Liver (tissue), 3 donors: ENCODE data around the gene KCNQ4.

ENCODE experiments used
- EGR1 ChIP-seq, 2 donors: IDR thresholded peaks; 2 replicates each; pipeline ENCODE4 v1.6.1; 2016 to 2018; ENCODE audit warnings: antibody characterized with exemption in 2 of 2, low read depth in 2 of 2
- FOXA1 ChIP-seq: IDR thresholded peaks from 2 replicates; pipeline ENCODE4 v1.6.1; 2016; ENCODE audit warnings: antibody characterized with exemption
- GABPA ChIP-seq, 2 donors: IDR thresholded peaks in 1 of 2; conservative IDR thresholded peaks in 1 of 2; 2 replicates each; pipeline ENCODE4 v1.6.1; 2016; ENCODE audit warnings: antibody characterized with exemption in 2 of 2, mild to moderate bottlenecking in 1 of 2, moderate library complexity in 1 of 2
- HNF4G ChIP-seq: IDR thresholded peaks from 2 replicates; pipeline ENCODE4 v1.6.1; 2016; ENCODE audit warnings: antibody characterized with exemption
- NR2F2 ChIP-seq: IDR thresholded peaks from 2 replicates; pipeline ENCODE4 v1.6.1; 2016; ENCODE audit warnings: antibody characterized with exemption
- RAD21 ChIP-seq, 2 donors: IDR thresholded peaks; 2 replicates each; pipeline ENCODE4 v1.6.1; 2016; ENCODE audit warnings: antibody characterized with exemption in 2 of 2, mild to moderate bottlenecking in 2 of 2
- SP1 ChIP-seq: IDR thresholded peaks from 2 replicates; pipeline ENCODE4 v1.6.1; 2018; ENCODE audit warnings: antibody characterized with exemption, mild to moderate bottlenecking
- TAF1 ChIP-seq: conservative IDR thresholded peaks from 2 replicates; pipeline ENCODE4 v1.6.1; 2016; ENCODE audit warnings: antibody characterized with exemption, mild to moderate bottlenecking
- YY1 ChIP-seq: IDR thresholded peaks from 2 replicates; pipeline ENCODE4 v1.6.1; 2016; ENCODE audit warnings: antibody characterized with exemption, mild to moderate bottlenecking
- TF ChIP-seq, protein P1 (sequence below): IDR thresholded peaks from 2 replicates; pipeline ENCODE4 v1.6.1; 2016; ENCODE audit warnings: antibody characterized with exemption
- TF ChIP-seq, protein P2 (sequence below): fragments of 150-350 bp; IDR thresholded peaks from 2 replicates; pipeline ENCODE4 v1.5.1; 2017; ENCODE audit warnings: improper control_type of control experiment, low read depth, low read length; ENCODE audit not compliant: missing input control
- TF ChIP-seq, protein P3 (sequence below): IDR thresholded peaks from 2 replicates; pipeline ENCODE4 v1.6.1; 2016; ENCODE audit warnings: antibody characterized with exemption
- TF ChIP-seq, protein P4 (sequence below): IDR thresholded peaks from 2 replicates; pipeline ENCODE4 v1.6.1; 2016; ENCODE audit warnings: antibody characterized with exemption, mild to moderate bottlenecking
- TF ChIP-seq, protein P5 (sequence below): IDR thresholded peaks from 2 replicates; pipeline ENCODE4 v1.6.1; 2016; ENCODE audit warnings: antibody characterized with exemption
- donor health status: healthy.
- donor health status: healthy.

DNA sequence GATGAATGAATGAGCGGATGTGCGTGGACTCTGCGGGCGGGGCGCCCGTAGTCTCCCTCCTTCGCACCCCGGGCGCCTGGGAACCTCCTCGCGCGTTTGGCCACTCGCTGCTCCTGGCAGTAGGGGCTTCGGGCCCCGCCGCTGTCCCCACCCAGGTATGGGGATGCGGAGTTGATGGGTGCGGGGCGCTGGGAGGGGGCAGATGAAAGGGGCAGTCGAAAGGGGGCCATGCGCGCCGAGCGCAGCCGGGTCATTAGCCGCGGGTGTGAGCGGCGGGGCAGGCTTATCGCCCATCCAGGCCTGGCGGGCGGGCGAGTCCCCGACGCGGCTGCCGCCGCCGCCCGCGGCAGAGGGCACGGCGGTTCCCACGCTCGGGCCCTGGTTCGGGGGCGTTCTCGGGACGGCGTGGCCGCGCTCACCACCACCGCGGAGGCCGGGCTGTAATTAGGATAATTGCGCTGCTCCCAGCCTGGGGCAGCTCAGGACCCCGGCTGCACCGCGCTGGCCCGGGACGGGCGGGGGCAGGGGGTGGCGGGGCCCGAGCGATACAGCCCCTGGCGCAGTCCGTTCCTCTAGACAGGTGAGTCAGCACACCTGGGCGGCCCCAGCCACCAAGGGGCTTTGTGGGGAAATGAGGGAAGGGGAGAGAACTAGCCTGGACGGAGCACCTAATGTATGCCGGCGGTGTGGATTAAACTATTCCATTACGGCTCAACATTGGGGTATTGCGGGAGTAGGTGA, 100.6 kb downstream of the KCNQ4 start:
- TF ChIP-seq, protein P1, sequence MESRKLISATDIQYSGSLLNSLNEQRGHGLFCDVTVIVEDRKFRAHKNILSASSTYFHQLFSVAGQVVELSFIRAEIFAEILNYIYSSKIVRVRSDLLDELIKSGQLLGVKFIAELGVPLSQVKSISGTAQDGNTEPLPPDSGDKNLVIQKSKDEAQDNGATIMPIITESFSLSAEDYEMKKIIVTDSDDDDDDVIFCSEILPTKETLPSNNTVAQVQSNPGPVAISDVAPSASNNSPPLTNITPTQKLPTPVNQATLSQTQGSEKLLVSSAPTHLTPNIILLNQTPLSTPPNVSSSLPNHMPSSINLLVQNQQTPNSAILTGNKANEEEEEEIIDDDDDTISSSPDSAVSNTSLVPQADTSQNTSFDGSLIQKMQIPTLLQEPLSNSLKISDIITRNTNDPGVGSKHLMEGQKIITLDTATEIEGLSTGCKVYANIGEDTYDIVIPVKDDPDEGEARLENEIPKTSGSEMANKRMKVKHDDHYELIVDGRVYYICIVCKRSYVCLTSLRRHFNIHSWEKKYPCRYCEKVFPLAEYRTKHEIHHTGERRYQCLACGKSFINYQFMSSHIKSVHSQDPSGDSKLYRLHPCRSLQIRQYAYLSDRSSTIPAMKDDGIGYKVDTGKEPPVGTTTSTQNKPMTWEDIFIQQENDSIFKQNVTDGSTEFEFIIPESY, result no peak
- TF ChIP-seq, protein P2, sequence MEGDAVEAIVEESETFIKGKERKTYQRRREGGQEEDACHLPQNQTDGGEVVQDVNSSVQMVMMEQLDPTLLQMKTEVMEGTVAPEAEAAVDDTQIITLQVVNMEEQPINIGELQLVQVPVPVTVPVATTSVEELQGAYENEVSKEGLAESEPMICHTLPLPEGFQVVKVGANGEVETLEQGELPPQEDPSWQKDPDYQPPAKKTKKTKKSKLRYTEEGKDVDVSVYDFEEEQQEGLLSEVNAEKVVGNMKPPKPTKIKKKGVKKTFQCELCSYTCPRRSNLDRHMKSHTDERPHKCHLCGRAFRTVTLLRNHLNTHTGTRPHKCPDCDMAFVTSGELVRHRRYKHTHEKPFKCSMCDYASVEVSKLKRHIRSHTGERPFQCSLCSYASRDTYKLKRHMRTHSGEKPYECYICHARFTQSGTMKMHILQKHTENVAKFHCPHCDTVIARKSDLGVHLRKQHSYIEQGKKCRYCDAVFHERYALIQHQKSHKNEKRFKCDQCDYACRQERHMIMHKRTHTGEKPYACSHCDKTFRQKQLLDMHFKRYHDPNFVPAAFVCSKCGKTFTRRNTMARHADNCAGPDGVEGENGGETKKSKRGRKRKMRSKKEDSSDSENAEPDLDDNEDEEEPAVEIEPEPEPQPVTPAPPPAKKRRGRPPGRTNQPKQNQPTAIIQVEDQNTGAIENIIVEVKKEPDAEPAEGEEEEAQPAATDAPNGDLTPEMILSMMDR, result no peak
- no peak for TF ChIP-seq RAD21 (IDR thresholded peaks at IDR 0.05)
- TF ChIP-seq, protein P3, sequence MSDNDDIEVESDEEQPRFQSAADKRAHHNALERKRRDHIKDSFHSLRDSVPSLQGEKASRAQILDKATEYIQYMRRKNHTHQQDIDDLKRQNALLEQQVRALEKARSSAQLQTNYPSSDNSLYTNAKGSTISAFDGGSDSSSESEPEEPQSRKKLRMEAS, result no peak
- TF ChIP-seq, protein P4, sequence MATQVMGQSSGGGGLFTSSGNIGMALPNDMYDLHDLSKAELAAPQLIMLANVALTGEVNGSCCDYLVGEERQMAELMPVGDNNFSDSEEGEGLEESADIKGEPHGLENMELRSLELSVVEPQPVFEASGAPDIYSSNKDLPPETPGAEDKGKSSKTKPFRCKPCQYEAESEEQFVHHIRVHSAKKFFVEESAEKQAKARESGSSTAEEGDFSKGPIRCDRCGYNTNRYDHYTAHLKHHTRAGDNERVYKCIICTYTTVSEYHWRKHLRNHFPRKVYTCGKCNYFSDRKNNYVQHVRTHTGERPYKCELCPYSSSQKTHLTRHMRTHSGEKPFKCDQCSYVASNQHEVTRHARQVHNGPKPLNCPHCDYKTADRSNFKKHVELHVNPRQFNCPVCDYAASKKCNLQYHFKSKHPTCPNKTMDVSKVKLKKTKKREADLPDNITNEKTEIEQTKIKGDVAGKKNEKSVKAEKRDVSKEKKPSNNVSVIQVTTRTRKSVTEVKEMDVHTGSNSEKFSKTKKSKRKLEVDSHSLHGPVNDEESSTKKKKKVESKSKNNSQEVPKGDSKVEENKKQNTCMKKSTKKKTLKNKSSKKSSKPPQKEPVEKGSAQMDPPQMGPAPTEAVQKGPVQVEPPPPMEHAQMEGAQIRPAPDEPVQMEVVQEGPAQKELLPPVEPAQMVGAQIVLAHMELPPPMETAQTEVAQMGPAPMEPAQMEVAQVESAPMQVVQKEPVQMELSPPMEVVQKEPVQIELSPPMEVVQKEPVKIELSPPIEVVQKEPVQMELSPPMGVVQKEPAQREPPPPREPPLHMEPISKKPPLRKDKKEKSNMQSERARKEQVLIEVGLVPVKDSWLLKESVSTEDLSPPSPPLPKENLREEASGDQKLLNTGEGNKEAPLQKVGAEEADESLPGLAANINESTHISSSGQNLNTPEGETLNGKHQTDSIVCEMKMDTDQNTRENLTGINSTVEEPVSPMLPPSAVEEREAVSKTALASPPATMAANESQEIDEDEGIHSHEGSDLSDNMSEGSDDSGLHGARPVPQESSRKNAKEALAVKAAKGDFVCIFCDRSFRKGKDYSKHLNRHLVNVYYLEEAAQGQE, result no peak
- no peak for TF ChIP-seq TAF1
- no peak for TF ChIP-seq NR2F2
- TF ChIP-seq YY1, result no peak
- TF ChIP-seq, protein P5, sequence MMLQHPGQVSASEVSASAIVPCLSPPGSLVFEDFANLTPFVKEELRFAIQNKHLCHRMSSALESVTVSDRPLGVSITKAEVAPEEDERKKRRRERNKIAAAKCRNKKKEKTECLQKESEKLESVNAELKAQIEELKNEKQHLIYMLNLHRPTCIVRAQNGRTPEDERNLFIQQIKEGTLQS, result no peak
- TF ChIP-seq EGR1 (IDR thresholded peaks at IDR 0.05; ENCODE audit: low read depth in 2 of 2), result no peak
- no peak for TF ChIP-seq HNF4G
- no peak for TF ChIP-seq GABPA (IDR thresholded peaks at IDR 0.05 in 1 of 2, conservative IDR thresholded peaks at IDR 0.05 in 1 of 2)
- TF ChIP-seq SP1, result no peak
- no peak for TF ChIP-seq FOXA1
